Kidney (tissue), 14 donors: ENCODE measurements around the gene MYLK4. TPM values are rescaled to one million over a fixed set of nuclear protein-coding genes. Genes with fewer than 3 reads are reported as not detected.
A peak's percentile ranks its signal among the peaks of the same experiment; 100 is the strongest.

Experiments
- DNase-seq, 5 donors: peaks; one replicate each; pipeline ENCODE4 v3.0.0-alpha.2; 2013 to 2020
- FAIRE-seq: peaks from 2 replicates; lab custom pipeline; 2012; peaks lifted over from hg19 to GRCh38; lab: Jason Lieb, UNC
- H3K27ac ChIP-seq, 2 donors: one replicate each; pipeline ENCODE4 v1.7.0; 2013; ENCODE audit warnings: low read depth in 2 of 2, low read length in 2 of 2, inconsistent platforms in 1 of 2
- H3K27me3 ChIP-seq: one replicate; pipeline ENCODE4 v1.7.1; 2013; ENCODE audit warnings: low read length, inconsistent platforms; ENCODE audit not compliant: control insufficient read depth, insufficient read depth
- H3K36me3 ChIP-seq, 3 donors: one replicate each; pipeline versions ENCODE4 v1.7.0 to v1.7.1; 2013; ENCODE audit warnings: low read length in 3 of 3, control low read depth in 1 of 3, inconsistent platforms in 1 of 3; ENCODE audit not compliant: insufficient read depth in 3 of 3, control insufficient read depth in 2 of 3
- H3K4me1 ChIP-seq, 3 donors: one replicate each; pipeline versions ENCODE4 v1.7.0 to v1.7.1; 2013; ENCODE audit warnings: low read length in 3 of 3, inconsistent platforms in 1 of 3, low read depth in 1 of 3; ENCODE audit not compliant: control insufficient read depth in 2 of 3, insufficient read depth in 2 of 3
- H3K4me3 ChIP-seq, 3 donors: one replicate each; pipeline versions ENCODE4 v1.7.0 to v1.8.1; 2013; ENCODE audit warnings: low read length in 3 of 3, control low read depth in 1 of 3, inconsistent platforms in 1 of 3
- H3K9ac ChIP-seq, 3 donors: one replicate each; pipeline versions ENCODE4 v1.7.0 to v1.7.1; 2013; ENCODE audit warnings: low read length in 3 of 3, control low read depth in 1 of 3, inconsistent platforms in 1 of 3
- H3K9me3 ChIP-seq, 3 donors: one replicate each; pipeline versions ENCODE4 v1.7.0 to v1.7.1; 2013; ENCODE audit warnings: low read length in 3 of 3, control low read depth in 1 of 3, inconsistent platforms in 1 of 3; ENCODE audit not compliant: control insufficient read depth in 2 of 3, insufficient read depth in 1 of 3
- intact Hi-C: fragments of 100-400 bp; cut with DNase I; formaldehyde crosslinking; loops from one replicate; pipeline ENCODE4 v1.11.1; 2022
- polyA plus RNA-seq: library from polyadenylated mRNA; stranded (reverse); fragments of 350-450 nt; fragmentation: Illumina TruSeq; extraction: RNeasy Lipid Tissue Mini Kit (QIAGEN cat#74804); gene quantifications from one replicate; pipeline ENCODE4 v1.2.3, GENCODE V29; 2014; ENCODE audit warnings: low read depth, low replicate concordance; ENCODE audit not compliant: insufficient read depth
- total RNA-seq: library from RNA; stranded (reverse); fragmentation: NEBNext Ultra II Directional; extraction: Animal tissue kit (Norgen Biotek cat#: 25700); gene quantifications from one replicate; pipeline ENCODE4 v1.2.1, GENCODE V29; 2021
- TF ChIP-seq, protein P1 (sequence below): IDR thresholded peaks from 3 replicates; pipeline ENCODE4 v1.5.1; 2012; ENCODE audit warnings: mild to moderate bottlenecking, moderate library complexity, borderline replicate concordance; ENCODE audit not compliant: insufficient read depth; ENCODE audit errors: extremely low read depth
- donor health status: control.
- donor health status: control.
- donor health status: control.
- donor health status: control.
- donor health status: control.
- donor health status: DM: yes; HTN: yes; CAD: no.
- donor health status: Normal renal cell carcinoma (clear cell type).

Gene MYLK4
- total and polyA plus RNA-seq, 2 donors from 2014 or later = 1.1 to 1.3 TPM

DNA sequence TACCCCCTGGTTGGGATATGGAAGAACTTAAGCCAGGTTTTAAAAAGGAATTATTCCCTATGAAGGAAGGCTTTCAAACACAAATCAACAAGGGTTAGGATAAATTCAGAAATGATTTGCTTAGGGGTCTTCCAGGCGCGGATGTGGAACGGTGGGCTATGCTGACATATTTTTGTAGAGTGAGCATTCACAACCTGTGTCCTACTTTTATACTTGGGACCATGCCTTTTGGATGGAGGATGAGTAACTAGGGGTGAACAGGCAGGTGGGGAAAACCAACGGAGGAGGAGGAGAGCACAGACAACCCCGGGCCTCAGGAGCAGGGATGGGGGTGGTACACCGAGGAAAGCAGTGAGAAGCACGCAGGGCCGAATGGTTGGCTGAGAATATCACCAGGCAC lies 5.9 kb downstream of the MYLK4 start:
- no peaks in the 10 kb centered on the region for H3K27me3 ChIP-seq
- TF ChIP-seq, protein P1, sequence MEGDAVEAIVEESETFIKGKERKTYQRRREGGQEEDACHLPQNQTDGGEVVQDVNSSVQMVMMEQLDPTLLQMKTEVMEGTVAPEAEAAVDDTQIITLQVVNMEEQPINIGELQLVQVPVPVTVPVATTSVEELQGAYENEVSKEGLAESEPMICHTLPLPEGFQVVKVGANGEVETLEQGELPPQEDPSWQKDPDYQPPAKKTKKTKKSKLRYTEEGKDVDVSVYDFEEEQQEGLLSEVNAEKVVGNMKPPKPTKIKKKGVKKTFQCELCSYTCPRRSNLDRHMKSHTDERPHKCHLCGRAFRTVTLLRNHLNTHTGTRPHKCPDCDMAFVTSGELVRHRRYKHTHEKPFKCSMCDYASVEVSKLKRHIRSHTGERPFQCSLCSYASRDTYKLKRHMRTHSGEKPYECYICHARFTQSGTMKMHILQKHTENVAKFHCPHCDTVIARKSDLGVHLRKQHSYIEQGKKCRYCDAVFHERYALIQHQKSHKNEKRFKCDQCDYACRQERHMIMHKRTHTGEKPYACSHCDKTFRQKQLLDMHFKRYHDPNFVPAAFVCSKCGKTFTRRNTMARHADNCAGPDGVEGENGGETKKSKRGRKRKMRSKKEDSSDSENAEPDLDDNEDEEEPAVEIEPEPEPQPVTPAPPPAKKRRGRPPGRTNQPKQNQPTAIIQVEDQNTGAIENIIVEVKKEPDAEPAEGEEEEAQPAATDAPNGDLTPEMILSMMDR = no peak
- FAIRE-seq (no peak), DNase-seq (no peak)
- H3K4me3 ChIP-seq = no peak overlapping the region
- no peaks in the 10 kb centered on the region for H3K9me3 ChIP-seq
- H3K36me3 ChIP-seq = no peaks in the 10 kb centered on the region
- H3K27ac ChIP-seq = no peak overlapping the region
- H3K9ac ChIP-seq = no peak overlapping the region
- H3K4me1 ChIP-seq = peaks cover 0 to 4% (median 0%) of the 10 kb centered on the region in 3 donors
- intact Hi-C loops = loop anchor here (10.0 kb wide), 1 partner anchor 1150 kb away; no protein-coding TSS in a partner anchor

DNA sequence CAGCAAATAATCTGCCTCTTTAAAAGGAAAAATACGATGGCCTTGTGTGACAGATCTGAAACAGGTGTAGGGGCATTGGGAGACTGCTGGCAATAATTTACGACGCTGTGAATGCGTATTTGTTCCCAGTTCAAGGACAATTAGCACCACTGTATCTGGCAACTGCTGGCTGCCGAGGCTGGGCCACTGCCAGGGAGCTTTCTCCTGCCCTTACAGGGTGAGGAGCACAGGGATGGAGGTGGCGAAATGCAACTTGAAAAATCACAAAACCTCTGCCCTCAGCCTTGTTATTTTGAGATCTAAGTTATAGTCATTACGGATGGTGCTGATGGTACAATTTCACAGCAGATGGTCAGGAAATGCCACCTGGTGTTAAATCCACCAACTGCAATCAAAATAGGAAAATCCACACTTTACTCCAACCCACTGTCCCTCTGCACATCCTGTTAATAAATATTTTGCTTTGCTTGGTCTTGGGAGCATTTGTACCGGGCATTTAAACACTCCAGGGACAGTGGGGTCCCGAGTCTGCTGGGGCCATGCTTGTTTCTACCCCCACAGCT lies 6.4 kb downstream of the MYLK4 start:
- H3K27me3 ChIP-seq = no peaks in the 10 kb centered on the region
- DNase-seq (peak in 2 of 5 donors; percentile 50 to 67), FAIRE-seq (no peak)
- H3K4me3 ChIP-seq = no peak overlapping the region
- peaks cover 0 to 4% (median 0%) of the 10 kb centered on the region in 3 donors for H3K4me1 ChIP-seq
- no peak overlapping the region for H3K9ac ChIP-seq
- no peak overlapping the region for H3K27ac ChIP-seq
- H3K36me3 ChIP-seq = no peaks in the 10 kb centered on the region
- intact Hi-C loops = loop anchor here (10.0 kb wide), 1 partner anchor 1149 kb away; no protein-coding TSS in a partner anchor
- TF ChIP-seq, protein P1 = no peak
- H3K9me3 ChIP-seq = no peaks in the 10 kb centered on the region

GRCh38 chr6:2743280-2744208 lies 7.2 kb downstream of the MYLK4 start:
- Histone ChIP-seq H3K4me3 (no peak overlapping the region), H3K36me3 (no peaks in the 10 kb centered on the region), H3K27ac (no peak overlapping the region), H3K9me3 (no peaks in the 10 kb centered on the region), H3K9ac (no peak overlapping the region), H3K27me3 (no peaks in the 10 kb centered on the region), H3K4me1 (peaks cover 0 to 4% (median 0%) of the 10 kb centered on the region in 3 donors)
- FAIRE-seq (no peak), DNase-seq (no peak)
- TF ChIP-seq, protein P1 = no peak
- intact Hi-C loops = loop anchor here (10.0 kb wide), 1 partner anchor 1149 kb away; no protein-coding TSS in a partner anchor
